HEK293 (cell line): ENCODE data around the gene PAK3.

ENCODE experiments used
- CTCF ChIP-seq: fragments of 450-650 bp; formaldehyde crosslinking; IDR thresholded peaks from 2 replicates; pipeline ENCODE4 v1.5.1; 2016; ENCODE audit warnings: missing biosample characterization, missing genetic modification characterization
- MEIS1 ChIP-seq: sonication (generic); formaldehyde crosslinking; IDR thresholded peaks from 2 replicates; pipeline ENCODE4 v1.8.1; 2022; ENCODE audit warnings: missing genetic modification reagents, mild to moderate bottlenecking, borderline replicate concordance
- PBX3 ChIP-seq: sonication (generic); formaldehyde crosslinking; IDR thresholded peaks from 2 replicates; pipeline ENCODE4 v1.8.1; 2022; ENCODE audit warnings: mild to moderate bottlenecking, moderate library complexity, missing genetic modification reagents
- TCF7L2 ChIP-seq: IDR thresholded peaks from 2 replicates; pipeline ENCODE4 v1.6.1; 2011; ENCODE audit warnings: low read depth, mild to moderate bottlenecking, inconsistent platforms, low read length, moderate library complexity, borderline replicate concordance
- ZNF140 ChIP-seq: fragments of 450-650 bp; formaldehyde crosslinking; IDR thresholded peaks from 2 replicates; pipeline ENCODE4 v1.5.1; 2016; ENCODE audit warnings: missing biosample characterization, missing genetic modification characterization
- ZNF692 ChIP-seq: fragments of 450-650 bp; formaldehyde crosslinking; IDR thresholded peaks from 2 replicates; pipeline ENCODE4 v1.5.1; 2016; ENCODE audit warnings: missing biosample characterization, missing genetic modification characterization
- ZNF76 ChIP-seq: fragments of 450-650 bp; formaldehyde crosslinking; IDR thresholded peaks from 2 replicates; pipeline ENCODE4; 2016; ENCODE audit warnings: low read depth, missing biosample characterization, missing genetic modification characterization, borderline replicate concordance

GRCh38 chrX:111180750-111181240 is 84.8 kb downstream of the PAK3 start:
- TF ChIP-seq ZNF692 (tag by site-specific recombination) (no peak), MEIS1 (CRISPR knock-in tag) (no peak), CTCF (tag by site-specific recombination) (no peak), ZNF76 (tag by site-specific recombination) (no peak), ZNF140 (no peak), TCF7L2 (no peak), PBX3 (CRISPR knock-in tag) (no peak)
